HAP-1 (cell line): ENCODE data around the gene SLC16A12.
"Not testable (repeated sequence)": the region's sequence is repeated elsewhere in the genome, so short reads cannot be mapped to it uniquely, and the experiment has no call there.

Experiments used
- DNase-seq, 2 experiments: peaks; one replicate each; pipeline ENCODE4 v3.0.0-alpha.2; 2016 to 2020; ENCODE audit warnings: low spot score in 2 of 2
- H3K27me3 ChIP-seq: fragments of 250-450 bp; sonication (Bioruptor Pico); 2 replicates; pipeline ENCODE4 v1.5.1; 2020; ENCODE audit warnings: low read depth, mild to moderate bottlenecking, moderate library complexity
- H3K36me3 ChIP-seq: fragments of 250-450 bp; sonication (Bioruptor Pico); replicated peaks from 2 replicates; pipeline ENCODE4 v1.5.1; 2020; ENCODE audit warnings: mild to moderate bottlenecking
- H3K4me1 ChIP-seq: fragments of 250-450 bp; sonication (Bioruptor Pico); 2 replicates; pipeline ENCODE4 v1.5.1; 2020; ENCODE audit warnings: mild to moderate bottlenecking
- H3K4me3 ChIP-seq: fragments of 250-450 bp; sonication (Bioruptor Pico); 2 replicates; pipeline ENCODE4 v1.5.1; 2020; ENCODE audit warnings: mild to moderate bottlenecking, moderate library complexity
- H3K9me3 ChIP-seq: fragments of 250-450 bp; sonication (Bioruptor Pico); 2 replicates; pipeline ENCODE4 v1.5.1; 2020; ENCODE audit warnings: mild to moderate bottlenecking, moderate library complexity
- in situ Hi-C: fragments of 300-500 bp; cut with MboI; formaldehyde crosslinking; loops from 3 replicates; pipeline ENCODE4 v1.14.3; 2020; ENCODE audit warnings: low sequenced_read_pairs, inconsistent platforms, mixed read lengths

SLC16A12 gene

GRCh38 chr10:89536013-89536354 is 590 bp upstream of the SLC16A12 start:
- H3K4me3 ChIP-seq: peak overlapping the region; percentile 22
- in situ Hi-C loops: no loop called here

DNA sequence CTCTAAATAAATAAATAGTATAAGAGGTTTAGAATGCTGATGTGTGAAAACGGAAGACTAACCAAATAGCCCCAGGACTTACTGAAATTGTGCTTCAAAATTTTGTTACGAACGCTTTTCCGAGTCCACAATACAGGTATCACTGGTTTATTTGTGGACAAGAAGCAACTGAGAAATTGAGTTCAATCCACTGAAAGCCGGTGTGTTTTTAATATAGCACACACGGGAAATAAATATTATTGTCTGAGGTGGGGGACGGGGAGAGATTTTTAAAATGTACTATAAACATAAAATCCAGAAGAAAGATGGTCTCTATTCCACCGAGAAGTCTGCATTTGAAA is 598 bp downstream of the SLC16A12 start:
- DNase-seq: no peak
- in situ Hi-C loops: no loop called here
- Histone ChIP-seq H3K4me1 (peaks cover 19% of the 10 kb centered on the region), H3K27me3 (peaks cover 28% of the 10 kb centered on the region), H3K9me3 (no peaks in the 10 kb centered on the region), H3K4me3 (no peak overlapping the region; the same call in 1 of the 2 replicates), H3K36me3 (no peaks in the 10 kb centered on the region)

More at GRCh38 chr10:89536013-89536354, 590 bp upstream of the SLC16A12 start:
- Histone ChIP-seq H3K9me3 (no peaks in the 10 kb centered on the region), H3K36me3 (no peaks in the 10 kb centered on the region), H3K4me1 (peaks cover 19% of the 10 kb centered on the region), H3K27me3 (peaks cover 28% of the 10 kb centered on the region)
- DNase-seq: no peak

- H3K36me3 ChIP-seq: no peaks in the 10 kb centered on the region
- H3K4me1 ChIP-seq: peaks cover 12% of the 10 kb centered on the region
- H3K4me3 ChIP-seq: no peak overlapping the region
- H3K9me3 ChIP-seq: no peaks in the 10 kb centered on the region
- peaks cover 23% of the 10 kb centered on the region for H3K27me3 ChIP-seq
- DNase-seq: no peak
- in situ Hi-C loops: no loop called here
These were observed 2.9 kb downstream of the SLC16A12 start for GRCh38 chr10:89532476-89532875.

GRCh38 chr10:89531359-89531758 is 4.0 kb downstream of the SLC16A12 start:
- in situ Hi-C loops: no loop called here
- H3K4me3 ChIP-seq: no peak overlapping the region

GRCh38 chr10:89529711-89530110 is 5.7 kb downstream of the SLC16A12 start:
- in situ Hi-C loops, H3K9me3 ChIP-seq, H3K4me1 ChIP-seq, H3K36me3 ChIP-seq, DNase-seq, H3K4me3 ChIP-seq: not testable (repeated sequence)
- H3K27me3 ChIP-seq: peaks cover 18% of the 10 kb centered on the region

More at GRCh38 chr10:89531359-89531758, 4.0 kb downstream of the SLC16A12 start:
- Histone ChIP-seq H3K36me3 (no peaks in the 10 kb centered on the region), H3K27me3 (peaks cover 23% of the 10 kb centered on the region), H3K4me1 (peaks cover 5% of the 10 kb centered on the region; the same call in 1 of the 2 replicates), H3K9me3 (no peaks in the 10 kb centered on the region)
- DNase-seq: no peak

- in situ Hi-C loops: no loop called here
- DNase-seq: no peak
- Histone ChIP-seq H3K4me1 (no peaks in the 10 kb centered on the region), H3K27me3 (peaks cover 2% of the 10 kb centered on the region; the same call in 1 of the 2 replicates), H3K36me3 (no peaks in the 10 kb centered on the region), H3K4me3 (no peak overlapping the region), H3K9me3 (no peaks in the 10 kb centered on the region)
These were observed 9.0 kb downstream of the SLC16A12 start for GRCh38 chr10:89526358-89526757.

DNA sequence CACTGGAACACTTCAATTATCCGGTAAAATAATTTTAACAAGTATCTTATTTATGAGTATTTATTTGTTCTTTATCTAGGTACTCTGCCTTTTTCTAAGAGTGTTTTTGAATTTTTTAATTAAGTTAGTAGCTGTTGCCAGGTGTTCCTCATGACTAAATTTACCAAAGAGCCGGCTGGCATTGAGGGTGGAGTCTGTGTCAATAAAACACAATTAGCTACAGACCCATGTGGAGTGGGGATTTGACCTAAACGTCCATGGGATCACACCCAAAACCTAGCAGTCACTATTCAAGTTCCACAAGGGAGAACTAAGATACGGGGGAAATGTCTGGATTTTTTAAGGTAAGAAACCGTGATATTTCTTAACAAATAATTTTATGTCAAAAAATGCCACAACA is 9.8 kb downstream of the SLC16A12 start:
- peaks cover 2% of the 10 kb centered on the region; the same call in 1 of the 2 replicates for H3K27me3 ChIP-seq
- H3K4me1 ChIP-seq: no peaks in the 10 kb centered on the region
- in situ Hi-C loops: no loop called here
- DNase-seq: no peak
- no peaks in the 10 kb centered on the region for H3K36me3 ChIP-seq
- H3K9me3 ChIP-seq: no peaks in the 10 kb centered on the region
- no peak overlapping the region for H3K4me3 ChIP-seq

DNA sequence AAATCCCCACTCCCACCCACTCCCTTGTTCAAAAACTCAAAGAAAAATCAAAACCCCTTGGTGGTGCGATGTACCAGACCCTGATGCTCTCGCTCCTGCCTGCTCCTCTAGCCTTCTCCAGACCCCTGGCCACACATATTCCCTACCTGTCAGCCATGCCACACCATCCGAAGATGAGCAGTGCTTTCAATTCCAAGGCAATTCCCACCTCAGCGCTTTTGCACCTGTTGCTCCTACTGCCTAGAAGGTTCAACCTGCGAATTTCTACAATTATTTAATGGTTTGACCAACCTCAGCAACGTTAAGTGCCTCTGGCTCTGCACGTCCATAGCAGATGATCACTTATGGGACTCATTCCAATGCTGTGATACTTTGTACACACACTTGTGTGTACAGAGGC is 11.1 kb downstream of the SLC16A12 start:
- in situ Hi-C loops: no loop called here
- DNase-seq: no peak
- Histone ChIP-seq H3K27me3 (0 out of 2 replicates have a peak, but pooled peaks cover 2% of the 10 kb centered on the region), H3K4me3 (no peak overlapping the region), H3K4me1 (peaks cover 4% of the 10 kb centered on the region), H3K9me3 (no peaks in the 10 kb centered on the region), H3K36me3 (no peaks in the 10 kb centered on the region)

- Histone ChIP-seq H3K36me3 (no peaks in the 10 kb centered on the region), H3K4me1 (peaks cover 4% of the 10 kb centered on the region), H3K4me3 (no peak overlapping the region), H3K27me3 (0 out of 2 replicates have a peak, but pooled peaks cover 2% of the 10 kb centered on the region), H3K9me3 (no peaks in the 10 kb centered on the region)
- in situ Hi-C loops: no loop called here
- DNase-seq: no peak
These were observed 12.1 kb downstream of the SLC16A12 start for GRCh38 chr10:89523274-89523673.

- no peak for DNase-seq
- Histone ChIP-seq H3K36me3 (no peaks in the 10 kb centered on the region), H3K27me3 (0 out of 2 replicates have a peak, but pooled peaks cover 2% of the 10 kb centered on the region), H3K4me3 (no peak overlapping the region), H3K4me1 (peaks cover 4% of the 10 kb centered on the region), H3K9me3 (no peaks in the 10 kb centered on the region)
- in situ Hi-C loops: no loop called here
These were observed 12.9 kb downstream of the SLC16A12 start for GRCh38 chr10:89522463-89522862.

- 0 out of 2 replicates have a peak, but pooled peaks cover 2% of the 10 kb centered on the region for H3K27me3 ChIP-seq
- in situ Hi-C loops: no loop called here
- no peak for DNase-seq
- H3K4me1 ChIP-seq: peaks cover 4% of the 10 kb centered on the region
- no peaks in the 10 kb centered on the region for H3K36me3 ChIP-seq
- H3K4me3 ChIP-seq: no peak overlapping the region
- H3K9me3 ChIP-seq: no peaks in the 10 kb centered on the region
These were observed 14.0 kb downstream of the SLC16A12 start for GRCh38 chr10:89521368-89521767.

GRCh38 chr10:89520706-89521105 is 14.7 kb downstream of the SLC16A12 start:
- in situ Hi-C loops: no loop called here

GRCh38 chr10:89518876-89519842 is 16.2 kb downstream of the SLC16A12 start:
- Histone ChIP-seq H3K4me3 (no peak overlapping the region), H3K36me3 (no peaks in the 10 kb centered on the region), H3K4me1 (peaks cover 4% of the 10 kb centered on the region), H3K9me3 (no peaks in the 10 kb centered on the region), H3K27me3 (0 out of 2 replicates have a peak, but pooled peaks cover 2% of the 10 kb centered on the region)
- in situ Hi-C loops: no loop called here
- DNase-seq: no peak

More at GRCh38 chr10:89520706-89521105, 14.7 kb downstream of the SLC16A12 start:
- H3K4me1 ChIP-seq: peaks cover 4% of the 10 kb centered on the region
- no peak overlapping the region for H3K4me3 ChIP-seq
- H3K9me3 ChIP-seq: no peaks in the 10 kb centered on the region
- DNase-seq: no peak
- no peaks in the 10 kb centered on the region for H3K36me3 ChIP-seq
- H3K27me3 ChIP-seq: 0 out of 2 replicates have a peak, but pooled peaks cover 2% of the 10 kb centered on the region

- Histone ChIP-seq H3K36me3 (no peaks in the 10 kb centered on the region), H3K9me3 (no peaks in the 10 kb centered on the region), H3K4me1 (peaks cover 4% of the 10 kb centered on the region), H3K4me3 (no peak overlapping the region), H3K27me3 (0 out of 2 replicates have a peak, but pooled peaks cover 2% of the 10 kb centered on the region)
- DNase-seq: no peak
- in situ Hi-C loops: no loop called here
These were observed 17.3 kb downstream of the SLC16A12 start for GRCh38 chr10:89518108-89518507.
